ENCODE results near the gene MPP7. TPM values are rescaled to one million over a fixed set of nuclear protein-coding genes. Genes with fewer than 3 reads are reported as not detected.
A peak's percentile ranks its signal among the peaks of the same experiment; 100 is the strongest.

MPP7 gene
- polyA plus RNA-seq, 5 donors, result 8.7 to 14.7 (median 14.0) TPM

DNA sequence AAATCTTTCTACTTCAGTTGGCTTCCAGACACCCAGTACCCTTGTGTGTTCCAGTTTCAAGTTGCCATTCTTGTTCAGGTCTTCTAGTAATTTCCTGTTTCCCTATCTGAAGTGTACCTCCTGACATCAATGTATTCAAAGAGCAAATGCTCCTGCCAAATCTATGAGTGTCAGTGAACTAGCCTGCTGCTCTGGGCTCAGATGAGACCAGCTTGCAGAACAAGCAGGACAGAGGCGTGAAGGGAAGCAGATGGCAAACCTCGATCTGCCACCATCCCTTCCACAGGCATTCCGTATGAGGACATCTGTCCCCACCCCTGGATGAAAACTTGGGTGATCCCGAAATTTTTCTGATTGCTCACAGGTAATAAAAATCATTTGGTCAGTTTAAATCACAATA lies 4.4 kb upstream of the MPP7 start:
- DNase-seq, result no peak

DNA sequence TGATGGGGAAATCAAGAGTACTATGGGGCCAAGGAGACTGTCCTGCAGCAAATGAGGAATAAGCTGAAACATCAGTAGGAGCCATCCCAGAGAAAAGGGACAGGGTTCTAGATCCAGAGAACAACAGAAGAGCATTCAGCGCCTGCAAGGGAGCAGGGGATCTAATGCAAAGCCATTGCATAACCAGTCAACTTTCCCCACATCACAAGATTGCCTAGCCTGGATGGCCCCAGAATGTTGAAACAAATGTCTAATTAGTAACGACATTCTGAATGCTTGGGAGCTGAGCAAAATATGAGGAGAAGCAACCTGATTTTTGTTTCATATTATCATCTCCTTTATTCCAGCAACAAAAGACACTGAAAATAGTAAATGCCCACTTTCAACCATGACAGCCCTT lies 2.7 kb upstream of the MPP7 start:
- DNase-seq, result no peak

DNA sequence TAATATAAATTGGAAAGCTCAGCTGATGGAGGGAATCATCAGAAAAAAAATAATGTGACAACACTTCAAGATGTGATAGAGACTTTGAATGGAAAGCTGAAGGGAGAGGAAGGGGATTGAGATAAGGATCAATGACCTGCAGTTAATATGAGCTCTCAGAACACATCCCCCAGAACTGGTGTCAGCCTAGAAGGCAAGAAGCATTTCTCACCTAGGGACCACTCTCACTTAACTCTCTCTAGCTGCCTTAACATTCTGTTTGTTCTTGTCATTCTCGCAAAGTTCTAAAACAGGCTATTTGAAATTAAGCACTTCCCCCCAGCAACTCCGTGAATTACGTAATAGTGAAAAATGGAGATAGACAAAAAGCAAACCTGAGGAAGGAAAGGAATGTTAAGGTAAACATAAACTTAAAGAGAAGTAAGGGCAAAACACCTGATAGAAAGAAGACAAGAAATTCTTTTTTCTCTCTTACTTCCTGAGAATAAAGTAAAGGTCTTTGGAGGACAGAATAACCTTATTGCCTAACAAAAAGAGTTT lies 1.2 kb upstream of the MPP7 start:
- DNase-seq, result no peak

DNA sequence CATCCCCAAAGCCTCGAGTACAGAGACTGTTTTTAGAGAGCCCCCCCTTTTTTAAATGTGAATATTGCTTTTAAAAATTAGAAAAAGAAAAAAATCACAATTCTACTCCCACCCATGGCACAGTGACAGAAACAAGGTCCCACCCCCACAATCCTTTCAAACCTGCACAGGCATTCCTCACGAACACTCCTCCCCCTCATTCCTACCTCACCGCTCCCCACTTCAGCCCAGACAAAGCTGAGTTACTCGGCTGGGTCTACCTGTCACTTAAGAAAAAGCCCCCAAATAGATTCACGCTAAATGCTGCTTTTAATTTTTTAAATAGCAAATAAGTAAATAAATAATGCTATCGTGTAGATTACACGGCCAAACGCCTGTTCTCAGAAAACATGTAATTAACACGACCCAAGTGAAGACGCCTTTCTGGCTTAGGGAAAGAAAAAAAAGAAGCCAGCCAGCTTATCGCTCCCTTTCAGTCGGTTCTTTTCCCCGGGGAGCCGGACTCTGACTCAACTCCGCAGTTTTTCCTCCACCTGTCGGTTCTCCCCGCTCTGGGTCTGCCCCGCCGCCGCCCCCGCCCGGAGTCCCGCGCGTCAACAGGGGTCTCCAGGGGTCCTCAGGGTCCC lies 739 bp downstream of the MPP7 start:
- DNase-seq, result peak; percentile 31 to 33

DNA sequence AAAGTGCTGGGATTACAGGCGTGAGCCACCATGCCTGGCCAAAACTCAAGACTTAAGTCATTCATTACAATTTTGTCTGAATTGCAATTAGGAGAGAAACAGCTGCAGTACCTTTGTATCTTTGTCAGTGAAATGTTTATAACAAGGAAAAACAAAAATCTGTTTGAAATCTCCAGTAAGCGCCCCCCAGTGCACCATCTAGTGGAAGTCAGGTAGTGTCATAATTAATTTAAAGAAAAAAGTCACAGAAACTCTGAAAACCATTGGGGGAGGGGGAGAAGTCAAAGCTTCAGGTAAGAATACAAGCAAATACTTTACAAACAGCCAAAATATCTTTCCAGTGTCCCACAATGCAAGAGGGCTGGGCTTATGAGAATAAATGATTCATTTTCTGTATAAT lies 2.8 kb downstream of the MPP7 start:
- no peak for DNase-seq

DNA sequence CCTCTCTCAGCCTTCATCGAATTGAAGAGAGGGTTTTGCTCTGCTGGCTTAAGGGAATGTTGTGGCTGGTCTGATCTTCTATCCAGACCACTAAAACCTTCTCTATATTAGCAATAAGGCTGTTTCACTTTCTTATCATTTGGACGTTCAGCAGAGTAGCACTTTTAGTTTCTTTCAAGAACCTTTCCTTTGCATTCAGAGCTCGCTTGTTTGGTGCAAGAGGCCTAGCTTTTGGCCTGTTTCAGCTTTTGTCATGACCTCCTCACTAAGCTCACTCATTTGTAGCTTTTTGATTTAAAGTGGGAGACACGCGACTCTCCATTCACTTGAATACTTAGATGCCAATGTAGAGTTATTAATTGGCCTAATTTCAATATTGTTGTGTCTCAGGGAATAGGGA lies 3.9 kb downstream of the MPP7 start:
- no peak for DNase-seq

DNA sequence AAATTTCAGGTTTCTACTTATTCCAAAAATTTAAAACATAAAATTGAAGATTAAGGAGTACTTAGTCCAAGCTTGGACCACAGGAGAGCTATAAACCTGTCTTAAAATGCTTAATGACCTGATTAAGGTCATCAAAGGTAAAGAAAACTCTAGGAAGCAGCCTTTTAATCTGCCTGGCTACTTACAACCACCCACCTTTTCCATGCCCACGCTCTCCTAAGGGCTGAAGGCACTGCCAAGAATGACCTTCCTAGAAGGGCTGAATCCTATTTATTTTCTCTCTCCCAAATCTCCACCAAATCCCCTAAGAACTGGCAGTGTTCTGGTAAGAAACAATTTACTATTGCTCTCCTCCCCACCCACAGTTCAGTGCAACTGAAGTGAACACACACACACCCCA lies 6.8 kb downstream of the MPP7 start:
- no peak for DNase-seq

DNA sequence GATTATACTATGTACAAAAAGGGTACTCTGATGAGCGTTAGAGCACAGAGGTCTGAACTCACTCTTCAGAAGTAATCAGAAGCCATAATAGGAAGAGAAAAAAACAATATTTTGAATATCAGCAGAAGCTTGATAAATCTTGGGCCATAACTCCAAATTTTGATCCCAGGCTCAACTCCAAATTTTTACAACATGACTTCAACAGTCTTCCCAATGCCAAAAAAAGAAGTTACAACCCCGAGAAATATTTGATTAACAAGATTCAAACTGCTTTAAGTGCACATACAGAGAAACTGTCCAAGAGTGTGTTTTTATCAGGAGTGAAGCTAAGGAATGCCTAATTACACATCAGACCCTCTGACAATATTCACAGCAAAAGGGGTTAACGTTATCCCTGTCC lies 7.5 kb downstream of the MPP7 start:
- no peak for DNase-seq

DNA sequence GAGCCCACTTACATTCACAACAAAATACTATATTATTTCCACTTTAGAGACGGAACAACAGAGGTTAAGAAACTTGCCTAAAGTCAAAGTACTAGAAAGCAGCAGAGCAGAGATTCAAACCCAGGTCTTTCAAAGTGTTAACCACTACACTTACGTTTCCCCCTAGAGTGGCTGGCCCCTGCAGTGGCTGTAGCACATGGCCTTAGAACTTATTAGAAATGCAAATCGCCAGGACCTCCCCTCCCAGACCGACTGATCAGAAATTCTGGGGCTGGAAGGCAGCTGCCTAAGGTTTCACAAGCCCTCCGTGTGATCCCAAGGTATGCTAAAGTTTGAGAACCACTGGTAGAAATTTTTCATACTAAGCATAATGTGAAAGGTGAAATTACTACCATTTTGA lies 8.1 kb downstream of the MPP7 start:
- DNase-seq, result no peak

DNA sequence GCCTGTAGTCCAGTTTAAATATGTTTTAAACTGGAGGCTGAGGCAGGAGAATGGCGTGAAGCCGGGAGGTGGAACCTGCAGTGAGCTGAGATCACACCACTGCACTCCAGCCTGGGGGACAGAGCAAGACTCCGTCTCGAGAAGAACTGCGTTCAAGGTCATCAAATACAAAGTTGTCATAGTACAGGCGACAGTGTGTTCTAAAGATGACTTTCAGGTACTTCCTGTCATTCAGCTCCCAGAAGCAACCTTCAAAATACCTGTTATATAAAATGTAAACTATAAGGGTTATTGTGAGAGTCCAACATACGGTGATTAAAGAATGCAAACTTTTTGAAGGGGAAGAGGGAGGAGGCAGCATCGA lies 8.7 kb downstream of the MPP7 start:
- DNase-seq, result no peak

DNA sequence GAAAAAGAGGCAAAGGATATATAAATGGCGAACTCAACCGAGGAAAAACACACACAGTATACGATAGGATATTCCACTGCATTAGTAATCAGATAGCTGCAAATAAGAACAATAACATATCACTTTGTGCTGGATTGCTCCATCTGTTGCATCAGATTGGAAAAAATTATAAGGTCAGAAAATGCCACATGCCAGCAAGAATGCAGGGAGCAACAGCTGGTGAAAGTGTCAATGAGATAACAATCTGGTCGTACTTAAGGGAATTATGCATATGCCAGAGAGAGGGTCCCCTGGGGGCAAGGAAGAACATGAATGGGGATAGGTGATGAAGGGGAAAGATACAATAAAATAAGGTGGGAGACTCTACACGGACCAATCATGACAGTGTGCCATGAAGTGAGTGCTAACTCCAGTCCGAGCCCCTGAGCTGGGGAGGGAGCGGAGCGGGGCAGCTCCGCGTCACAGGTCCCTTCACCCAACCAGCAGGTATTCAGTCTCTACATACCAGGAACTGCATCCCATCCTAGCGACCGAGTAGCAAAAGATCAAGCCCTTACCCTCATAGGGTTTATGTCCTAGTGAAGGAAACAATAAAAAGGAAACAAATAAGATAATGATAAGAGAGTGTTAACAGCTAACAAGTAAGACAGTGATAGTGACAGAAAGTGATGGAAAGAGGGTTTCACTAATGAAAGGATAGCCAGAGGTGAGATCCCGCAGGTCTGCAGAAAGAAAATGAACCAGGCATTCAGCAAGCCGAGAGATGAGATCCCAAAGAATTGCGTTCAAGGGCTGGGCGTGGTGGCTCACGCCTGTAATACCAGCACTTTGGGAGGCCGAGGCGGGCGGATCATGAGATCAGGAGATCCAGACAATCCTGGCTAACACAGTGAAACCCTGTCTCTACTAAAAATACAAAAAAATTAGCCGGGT lies 9.4 kb downstream of the MPP7 start:
- no peak for DNase-seq

DNA sequence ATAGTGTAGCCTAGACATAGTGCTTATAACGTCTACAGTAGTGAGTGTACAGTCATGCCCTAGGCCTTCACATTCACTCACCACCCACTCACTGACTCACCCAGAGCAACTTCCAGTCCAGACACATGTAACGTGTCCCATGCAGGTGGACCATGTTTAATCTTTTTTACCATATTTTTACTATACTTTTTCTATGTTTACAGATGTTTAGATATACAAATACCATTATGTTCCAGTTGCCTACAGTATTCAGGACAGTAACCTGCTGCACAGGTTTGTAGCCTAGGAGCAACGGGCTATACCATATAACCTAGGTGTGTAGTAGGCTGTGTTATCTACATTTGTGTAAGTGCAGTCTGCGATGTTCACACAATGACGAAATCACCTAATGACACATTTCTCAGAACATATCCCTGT lies 11.0 kb downstream of the MPP7 start:
- no peak for DNase-seq

DNA sequence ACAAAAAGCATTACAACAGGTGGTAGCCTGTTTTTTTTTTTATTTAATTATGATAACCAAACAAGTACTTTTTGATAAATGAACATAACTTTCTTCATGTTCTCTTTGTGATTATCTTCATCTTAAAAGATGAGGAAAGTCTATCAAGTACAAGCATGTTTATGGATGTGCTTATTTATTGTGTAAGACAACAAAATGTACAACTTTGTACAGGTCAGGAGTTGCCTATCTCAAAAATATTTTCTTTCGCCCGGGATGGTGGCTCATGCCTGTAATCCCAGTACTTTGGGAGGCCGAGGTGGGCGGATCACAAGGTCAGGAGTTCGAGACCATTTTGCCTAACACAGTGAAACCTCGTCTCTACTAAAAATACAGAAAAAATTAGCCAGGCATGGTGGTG lies 17.0 kb downstream of the MPP7 start:
- DNase-seq, result no peak

DNA sequence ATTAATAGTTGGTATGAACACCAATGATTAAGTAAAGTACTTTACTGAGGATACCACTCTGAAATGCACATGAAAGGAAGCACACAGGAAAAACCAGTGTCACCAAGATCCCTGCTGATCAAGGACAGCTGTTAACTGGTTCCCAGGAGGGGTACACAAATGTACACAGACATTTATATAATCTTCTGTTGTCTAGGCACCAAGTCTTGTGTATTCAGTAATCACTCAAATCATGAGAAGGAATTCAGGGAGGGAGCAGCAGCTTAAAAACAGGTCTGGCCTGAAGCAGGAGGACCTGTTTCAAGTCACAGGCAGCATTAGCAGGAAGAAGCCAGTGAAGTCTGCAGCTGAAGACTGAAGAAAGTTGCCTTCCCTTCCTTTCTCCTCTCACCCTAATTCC lies 18.7 kb downstream of the MPP7 start:
- no peak for DNase-seq

DNA sequence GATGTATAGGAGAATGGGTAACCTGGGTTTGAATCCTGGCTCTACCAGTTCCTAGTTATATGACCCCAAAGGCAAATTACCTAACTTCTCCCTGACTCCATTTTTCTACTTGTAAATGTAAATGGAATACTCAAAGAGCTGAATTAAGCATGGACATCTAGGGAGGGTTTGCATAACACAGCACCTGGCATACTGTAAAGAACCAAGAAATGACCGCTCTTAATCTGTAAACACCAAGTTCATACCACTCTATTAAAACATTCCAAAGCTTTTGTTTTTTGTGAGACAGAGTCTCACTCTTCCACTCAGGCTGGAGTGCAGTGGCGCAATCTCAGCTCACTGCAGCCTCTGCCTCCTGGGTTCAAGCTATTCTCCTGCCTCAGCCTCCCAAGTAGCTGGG lies 19.6 kb downstream of the MPP7 start:
- DNase-seq, result no peak

DNA sequence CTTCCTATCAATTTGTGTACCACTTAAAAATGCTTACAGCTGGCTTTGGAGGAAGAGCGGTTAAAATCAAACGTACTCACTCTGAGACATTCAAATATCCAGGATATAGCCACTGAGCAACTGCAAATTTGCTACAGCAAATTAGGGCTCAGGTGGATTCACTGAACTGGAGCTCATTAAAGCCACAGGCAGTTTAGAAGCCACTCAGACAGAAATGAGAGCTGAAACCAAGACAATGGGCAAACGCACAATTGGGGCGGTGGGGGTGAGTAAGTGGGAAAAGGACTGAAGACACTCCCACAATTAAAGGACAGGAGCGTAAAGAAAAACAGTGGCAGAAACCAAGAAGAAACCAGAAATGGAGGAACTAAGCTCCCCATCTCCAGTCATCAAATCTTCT lies 20.5 kb downstream of the MPP7 start:
- no peak for DNase-seq

DNA sequence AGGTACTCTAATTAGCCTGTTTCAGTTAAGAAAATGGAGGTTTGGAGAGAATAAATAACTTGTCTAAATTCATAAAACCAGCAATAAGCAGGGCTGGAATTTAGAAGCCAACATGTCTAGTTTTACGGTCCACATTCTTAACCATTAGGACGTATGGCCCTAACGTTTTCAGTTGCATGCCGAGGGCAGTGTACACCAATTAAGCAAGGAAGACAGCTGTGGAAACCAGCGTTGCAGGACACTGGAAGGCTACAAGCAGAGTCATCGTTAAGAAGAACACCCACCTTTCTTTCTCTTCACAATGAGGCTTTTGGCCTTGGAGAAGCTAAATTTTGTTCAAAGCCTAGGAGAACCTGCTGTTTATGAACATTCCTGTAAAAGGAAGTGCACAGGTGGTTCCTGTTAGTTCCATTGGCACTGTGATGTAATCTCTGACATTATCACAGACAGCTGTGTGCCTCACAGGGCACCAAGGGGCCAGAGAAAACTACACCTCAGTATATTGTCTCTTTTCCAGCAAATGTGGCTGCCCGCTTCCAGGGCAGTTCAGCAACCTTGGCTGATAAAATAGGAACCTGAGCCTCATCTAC lies 21.0 kb downstream of the MPP7 start:
- no peak for DNase-seq

DNA sequence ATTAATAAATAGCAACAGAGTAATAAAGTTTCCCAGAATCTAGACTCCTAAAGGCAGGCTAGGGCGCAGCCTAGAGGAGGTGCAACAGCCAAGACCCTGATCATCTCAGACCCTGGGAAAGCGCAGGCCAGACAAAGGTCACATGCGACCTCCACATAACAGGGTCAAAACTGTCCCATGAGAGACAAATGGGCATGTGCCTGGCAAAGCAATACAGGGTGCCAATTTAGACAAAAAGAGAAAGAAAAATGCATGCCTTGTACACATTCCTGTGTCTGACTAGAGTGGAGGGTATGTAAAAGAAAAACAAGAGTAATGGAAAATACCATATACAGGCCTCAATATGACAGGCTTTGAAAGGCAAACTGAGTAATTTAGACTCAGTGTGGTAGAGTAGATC lies 22.2 kb downstream of the MPP7 start:
- DNase-seq, result no peak

DNA sequence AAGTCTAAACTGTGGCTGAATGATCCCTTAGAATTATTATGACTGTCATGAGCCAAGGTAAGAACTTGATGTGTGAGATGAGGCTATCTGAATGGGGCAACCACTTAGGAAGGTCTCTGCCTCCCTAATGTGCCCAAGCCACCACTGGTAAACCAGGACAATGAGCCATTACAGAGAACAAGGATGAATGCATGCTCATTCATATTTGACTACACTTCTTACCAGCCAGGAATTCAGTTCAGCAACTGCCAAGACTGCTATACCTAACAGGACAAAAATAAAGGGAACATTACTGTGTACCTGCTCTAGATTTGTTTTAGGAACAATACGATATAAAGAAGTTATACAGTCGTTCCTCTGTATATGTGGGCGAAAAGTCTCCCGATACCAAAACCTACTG lies 23.0 kb downstream of the MPP7 start:
- no peak for DNase-seq

DNA sequence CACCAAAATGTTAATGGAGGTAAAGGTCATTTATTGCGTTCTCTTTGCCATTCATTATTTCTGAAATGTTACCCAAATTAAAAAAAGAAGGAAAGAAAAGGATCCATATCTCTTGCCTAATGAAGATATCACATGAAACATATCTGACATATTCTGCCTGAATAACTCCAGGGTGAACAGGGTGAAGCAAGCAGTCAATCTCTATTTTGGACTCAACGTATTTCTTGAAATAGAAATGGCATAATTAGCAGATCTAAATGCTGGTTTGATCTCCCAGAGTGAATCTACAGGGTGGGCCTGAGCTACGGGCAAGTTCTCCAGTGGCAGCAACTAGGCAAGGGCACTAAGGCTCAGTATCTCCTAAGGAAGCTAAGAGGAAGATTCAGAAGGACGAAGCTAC lies 24.0 kb downstream of the MPP7 start:
- no peak for DNase-seq

DNA sequence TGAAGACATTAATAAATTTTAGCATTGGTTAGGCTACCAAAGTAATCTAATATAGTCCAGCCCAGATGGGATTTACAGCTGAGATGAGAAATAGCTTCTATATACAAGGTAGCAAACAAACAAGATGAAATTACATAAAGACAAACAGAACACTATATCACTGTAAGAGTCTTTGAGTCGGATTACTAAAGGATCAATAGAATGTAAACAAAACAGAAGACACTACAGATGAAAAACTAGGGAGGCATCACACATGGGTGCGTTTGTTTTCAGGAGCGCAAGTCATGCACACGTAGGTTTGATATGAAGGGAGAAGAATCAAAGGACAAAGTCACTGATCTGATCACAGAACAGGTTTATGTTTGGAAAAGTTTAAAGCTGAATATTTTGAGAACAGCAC lies 26.5 kb downstream of the MPP7 start:
- no peak for DNase-seq

DNA sequence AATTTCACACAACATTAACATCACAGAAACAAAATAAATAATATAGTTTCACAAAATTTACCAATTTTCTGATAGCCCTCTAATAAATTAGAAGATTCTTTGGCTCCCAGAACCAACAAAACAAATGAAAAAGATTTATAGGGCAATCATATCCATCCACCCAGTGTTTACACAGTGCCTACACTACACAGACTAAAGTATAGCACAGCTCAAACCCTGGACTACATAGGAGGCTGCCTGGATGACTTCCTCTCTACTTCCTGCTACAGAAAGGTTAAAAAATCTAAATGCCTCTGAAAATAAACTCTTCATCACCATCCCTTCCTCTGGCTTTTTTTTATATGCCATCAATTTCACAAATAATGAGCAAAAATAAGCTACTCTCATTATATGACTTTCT lies 28.4 kb downstream of the MPP7 start:
- no peak for DNase-seq

DNA sequence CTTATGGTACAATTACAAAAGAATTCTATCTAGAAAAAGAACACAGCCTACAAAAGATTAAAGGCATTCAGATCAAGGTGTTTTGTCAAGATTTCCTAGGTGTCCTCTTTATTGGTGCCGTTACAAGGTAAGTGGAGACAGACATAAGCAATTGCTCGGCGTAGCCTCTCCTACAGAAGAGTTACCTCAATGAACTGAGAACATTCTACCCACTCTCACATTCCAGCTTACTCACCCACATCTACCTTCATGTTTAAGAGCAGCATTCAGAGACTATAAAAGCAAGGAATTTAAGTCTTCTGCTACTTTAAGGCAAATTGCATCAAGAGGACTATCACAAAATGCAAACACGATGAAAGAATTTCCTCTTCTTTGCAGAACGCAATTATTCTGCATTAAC lies 29.5 kb downstream of the MPP7 start:
- no peak for DNase-seq
